AG09319 (cell line): ENCODE measurements around the gene ISG15.
"Not testable (repeated sequence)": the region's sequence is repeated elsewhere in the genome, so short reads cannot be mapped to it uniquely, and the experiment has no call there.

Source experiments
- DNase-seq: peaks from one replicate; pipeline ENCODE4 v3.0.0-alpha.2; 2010; ENCODE audit warnings: low read depth; ENCODE audit errors: extremely low read depth
- CTCF ChIP-seq: IDR thresholded peaks from 2 replicates; pipeline ENCODE4 v1.5.1; 2011; ENCODE audit warnings: low read depth, mild to moderate bottlenecking, inconsistent platforms, low read length, moderate library complexity

ISG15 gene

GRCh38 chr1:1055841-1056736, 42.8 kb downstream of the ISG15 start:
- no peak for TF ChIP-seq CTCF
- DNase-seq = no peak

GRCh38 chr1:1057769-1058087, 44.4 kb downstream of the ISG15 start:
- not testable (repeated sequence) for DNase-seq

GRCh38 chr1:1058088-1058905, 45.0 kb downstream of the ISG15 start:
- TF ChIP-seq CTCF = no peak
- no peak for DNase-seq

DNA sequence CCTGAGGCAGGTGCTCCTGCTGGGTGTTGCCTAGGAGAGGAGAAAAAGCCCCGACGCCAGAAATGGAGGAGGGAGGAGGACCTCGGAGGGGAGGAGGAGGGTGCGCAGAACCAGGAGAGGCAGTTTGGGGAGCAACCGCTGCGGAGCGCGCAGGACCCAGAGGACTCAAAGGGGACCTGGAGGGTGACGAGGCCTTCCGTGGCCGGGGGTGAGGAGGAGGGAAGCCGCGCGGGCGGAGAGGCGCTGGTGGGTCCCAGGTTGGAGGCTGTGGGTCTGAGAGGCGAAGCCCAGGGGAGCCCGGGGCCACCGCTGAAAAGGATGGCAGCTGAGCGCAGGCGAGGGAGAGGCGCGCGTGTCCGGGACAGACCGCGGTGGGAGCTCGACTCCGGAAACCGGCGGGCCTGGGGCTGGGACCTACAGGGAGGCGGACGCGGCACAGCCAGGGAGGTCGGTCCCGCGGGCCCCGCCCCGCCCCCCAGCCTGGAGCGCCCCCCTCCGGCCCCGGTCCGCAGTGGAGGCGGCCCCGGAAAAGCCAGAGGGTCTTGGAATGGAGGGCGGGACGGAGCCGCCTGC, 45.7 kb downstream of the ISG15 start:
- TF ChIP-seq CTCF = peak; percentile 3
- no peak for DNase-seq

DNA sequence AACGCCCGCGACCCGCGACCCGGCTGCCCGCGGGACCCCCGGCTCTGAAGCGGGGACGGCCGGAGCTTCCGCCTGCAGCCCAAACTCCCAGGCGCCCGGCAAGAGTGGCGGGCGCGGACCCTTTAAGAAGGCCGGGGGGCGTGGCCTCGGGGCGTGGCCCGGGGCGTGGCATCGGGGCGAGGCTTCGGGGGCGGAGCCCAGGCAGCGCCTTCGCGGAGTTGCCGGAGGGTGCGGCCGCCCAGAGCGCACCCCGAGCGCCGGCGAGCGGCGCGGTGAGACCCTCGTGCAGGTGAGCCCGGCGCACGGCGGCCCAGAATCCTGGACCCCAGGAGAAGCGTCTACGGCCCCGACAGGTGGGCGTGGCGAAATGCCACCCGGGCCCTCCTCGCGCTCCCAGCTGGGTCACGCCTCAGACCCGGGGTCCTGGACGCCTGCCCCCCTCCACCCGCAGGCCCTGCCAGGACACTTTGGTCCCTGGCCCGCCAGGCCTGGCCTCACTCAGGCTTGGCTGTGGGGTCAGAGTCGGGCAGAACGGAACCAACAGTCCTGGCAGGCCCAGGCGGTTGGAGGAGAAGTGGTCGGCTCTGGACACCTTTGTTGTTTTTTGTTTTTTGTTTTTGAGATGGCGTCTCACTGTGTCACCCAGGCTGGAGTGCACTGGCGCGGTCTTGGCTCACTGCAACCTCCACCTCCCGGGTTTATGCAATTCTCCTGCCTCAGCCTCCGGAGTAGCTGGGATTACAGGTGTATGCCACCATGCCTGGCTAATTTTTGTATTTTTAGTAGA, 46.4 kb downstream of the ISG15 start:
- no peak for TF ChIP-seq CTCF
- no peak for DNase-seq

GRCh38 chr1:1060281-1061000, 47.1 kb downstream of the ISG15 start:
- DNase-seq = no peak

More at GRCh38 chr1:1060281-1061000, 47.1 kb downstream of the ISG15 start:
- no peak for TF ChIP-seq CTCF
